CD14-positive monocyte (primary cell): ENCODE data around the gene KIAA0753. TPM values are rescaled to one million over a fixed set of nuclear protein-coding genes. Genes with fewer than 3 reads are reported as not detected.
A peak's percentile ranks its signal among the peaks of the same experiment; 100 is the strongest.

ENCODE experiments used
- DNase-seq, 3 donors: peaks; one replicate each; pipeline ENCODE4 v3.0.0-alpha.2; 2011 to 2022
- H2AFZ ChIP-seq: 2 replicates; pipeline ENCODE4 v1.6.0; 2012; ENCODE audit warnings: mild to moderate bottlenecking, low read depth, low read length, inconsistent platforms; ENCODE audit not compliant: insufficient read depth, poor library complexity, severe bottlenecking
- H3K27ac ChIP-seq, 2 donors: 1 replicate in 1 of 2; 2 replicates in 1 of 2; pipeline ENCODE4 v1.5.1; 2012 to 2013; ENCODE audit warnings: low read length in 2 of 2, control low read depth in 1 of 2, inconsistent platforms in 1 of 2, low read depth in 1 of 2, mild to moderate bottlenecking in 1 of 2
- H3K27me3 ChIP-seq, 2 donors: one replicate each; pipeline versions ENCODE4 v1.6.0 to v1.6.1; 2011 to 2013; ENCODE audit warnings: low read length in 2 of 2; ENCODE audit not compliant: control insufficient read depth in 2 of 2, insufficient read depth in 2 of 2
- H3K36me3 ChIP-seq, 2 donors: replicated peaks in 1 of 2; 1 replicate in 1 of 2; 2 replicates in 1 of 2; pipeline versions ENCODE4 v1.5.1 to v1.6.1; 2012 to 2013; ENCODE audit warnings: low read length in 2 of 2, control low read depth in 1 of 2, inconsistent platforms in 1 of 2, mild to moderate bottlenecking in 1 of 2; ENCODE audit not compliant: insufficient read depth in 2 of 2, control insufficient read depth in 1 of 2
- H3K4me1 ChIP-seq, 2 donors: 1 replicate in 1 of 2; 2 replicates in 1 of 2; pipeline versions ENCODE4 v1.5.1 to v1.6.1; 2012 to 2013; ENCODE audit warnings: low read length in 2 of 2, control low read depth in 1 of 2, inconsistent platforms in 1 of 2, mild to moderate bottlenecking in 1 of 2, moderate library complexity in 1 of 2; ENCODE audit not compliant: insufficient read depth in 2 of 2, control insufficient read depth in 1 of 2
- H3K4me2 ChIP-seq: replicated peaks from 2 replicates; pipeline ENCODE3; 2012; ENCODE audit warnings: low read length, moderate library complexity, mild to moderate bottlenecking; ENCODE audit not compliant: poor library complexity, severe bottlenecking; ENCODE audit errors: extremely low read depth
- H3K4me3 ChIP-seq, 3 experiments: fragments of 200-600 bp in 1 of 3; sonication (generic) in 1 of 3; replicated peaks in 1 of 3; 1 replicate in 2 of 3; 2 replicates in 1 of 3; pipeline ENCODE4 v1.5.1; 2011 to 2013; ENCODE audit warnings: low read length in 3 of 3, mild to moderate bottlenecking in 3 of 3, control low read depth in 2 of 3, low read depth in 2 of 3, inconsistent platforms in 1 of 3, moderate library complexity in 1 of 3
- H3K79me2 ChIP-seq: 2 replicates; pipeline ENCODE4 v1.6.0; 2012; ENCODE audit warnings: mild to moderate bottlenecking, control low read depth, inconsistent platforms, low read length, moderate library complexity; ENCODE audit not compliant: insufficient read depth
- H3K9ac ChIP-seq: 2 replicates; pipeline ENCODE4 v1.6.0; 2017; ENCODE audit warnings: low read length, mild to moderate bottlenecking; ENCODE audit not compliant: insufficient read depth, poor library complexity, severe bottlenecking
- H3K9me3 ChIP-seq, 2 donors: replicated peaks in 1 of 2; 1 replicate in 1 of 2; 2 replicates in 1 of 2; pipeline versions ENCODE4 v1.5.1 to v1.6.1; 2012 to 2013; ENCODE audit warnings: low read length in 2 of 2, control low read depth in 1 of 2; ENCODE audit not compliant: control insufficient read depth in 1 of 2, insufficient read depth in 1 of 2
- H4K20me1 ChIP-seq: 2 replicates; pipeline ENCODE4 v1.6.0; 2012; ENCODE audit warnings: mild to moderate bottlenecking, low read length, control low read depth, moderate library complexity; ENCODE audit not compliant: insufficient read depth
- H3K27ac Mint-ChIP-seq, 7 donors: one replicate each; pipeline ENCODE4 v1.8.0; 2020; ENCODE audit warnings: mild to moderate bottlenecking in 7 of 7, mixed read lengths in 7 of 7, moderate library complexity in 6 of 7, inconsistent platforms in 2 of 7
- H3K27me3 Mint-ChIP-seq, 3 donors: one replicate each; pipeline ENCODE4 v1.8.0; 2021 to 2022; ENCODE audit warnings: low read depth in 3 of 3, mild to moderate bottlenecking in 3 of 3, mixed read lengths in 3 of 3, moderate library complexity in 3 of 3, inconsistent platforms in 1 of 3
- H3K36me3 Mint-ChIP-seq, 2 donors: one replicate each; pipeline ENCODE4 v1.8.0; 2020; ENCODE audit warnings: mixed read lengths in 2 of 2, inconsistent platforms in 1 of 2, mild to moderate bottlenecking in 1 of 2
- H3K4me1 Mint-ChIP-seq: one replicate; pipeline ENCODE4 v1.8.0; 2020; ENCODE audit warnings: mild to moderate bottlenecking, mixed read lengths
- H3K4me3 Mint-ChIP-seq, 2 donors: one replicate each; pipeline ENCODE4 v1.8.0; 2020; ENCODE audit warnings: mild to moderate bottlenecking in 2 of 2, mixed read lengths in 2 of 2, moderate library complexity in 1 of 2
- H3K9me3 Mint-ChIP-seq, 7 donors: one replicate each; pipeline ENCODE4 v1.8.0; 2020 to 2022; ENCODE audit warnings: mixed read lengths in 7 of 7, mild to moderate bottlenecking in 6 of 7, moderate library complexity in 6 of 7, inconsistent platforms in 2 of 7
- CTCF ChIP-seq: fragments of 200-600 bp; IDR thresholded peaks from one replicate; pipeline ENCODE4 v1.8.0; 2022; ENCODE audit warnings: antibody characterized with exemption, mild to moderate bottlenecking
- WGBS: methylation state at CpG from one replicate; pipeline ENCODE4 v1.1.5; 2013; ENCODE audit warnings: missing lambda C conversion rate; ENCODE audit not compliant: insufficient coverage; 5-methylcytosine and 5-hydroxymethylcytosine counted together
- intact Hi-C, 2 donors: fragments of 100-400 bp; cut with micrococcal nuclease; formaldehyde crosslinking; loops; one replicate each; pipeline versions ENCODE4 v1.15.0 to v1.15.1; 2023
- polyA plus RNA-seq, 3 donors: library from polyadenylated mRNA; depleted of rRNA in 1 of 3; unstranded in 2 of 3; stranded (reverse) in 1 of 3; fragments of 300-500 nt in 2 of 3; fragments of >200 nt in 1 of 3; fragmentation: Illumina TruSeq in 2 of 3; gene quantifications; 1 replicate in 2 of 3; 2 replicates in 1 of 3; pipeline ENCODE4 v1.2.3, GENCODE V29; 2012 to 2021

KIAA0753 gene
- polyA plus RNA-seq, 3 donors, result 1.7 to 6.6 (median 3.5) TPM

- Mint-ChIP-seq H3K9me3 (no peaks in the 10 kb centered on the region), H3K27ac (no peak overlapping the region), H3K4me3 (no peak overlapping the region), H3K36me3 (no peaks in the 10 kb centered on the region), H3K4me1 (peaks cover 3% of the 10 kb centered on the region), H3K27me3 (peaks cover 45 to 71% (median 48%) of the 10 kb centered on the region in 3 donors)
- intact Hi-C loops, result no loop called here
- Histone ChIP-seq H4K20me1 (no peaks in the 10 kb centered on the region), H3K27me3 (peaks cover 7 to 27% of the 10 kb centered on the region in 2 donors), H2AFZ (no peak overlapping the region), H3K9me3 (no peaks in the 10 kb centered on the region), H3K4me1 (no peaks in the 10 kb centered on the region), H3K4me2 (no peak overlapping the region), H3K36me3 (no peaks in the 10 kb centered on the region), H3K9ac (no peak overlapping the region), H3K4me3 (no peak overlapping the region), H3K79me2 (no peaks in the 10 kb centered on the region), H3K27ac (no peak overlapping the region)
- 82% methylated on average over 5 of the region's 5 CpGs for WGBS
- DNase-seq, result no peak
- TF ChIP-seq CTCF, result no peak
Observed at GRCh38 chr17:6681671-6682070, 41.2 kb upstream of the KIAA0753 start.

GRCh38 chr17:6681176-6681575, 40.7 kb upstream of the KIAA0753 start:
- TF ChIP-seq CTCF, result no peak
- Histone ChIP-seq H3K4me1 (no peaks in the 10 kb centered on the region), H3K27ac (no peak overlapping the region), H3K36me3 (no peaks in the 10 kb centered on the region), H2AFZ (no peak overlapping the region), H3K27me3 (peaks cover 7 to 32% of the 10 kb centered on the region in 2 donors), H4K20me1 (no peaks in the 10 kb centered on the region), H3K4me3 (no peak overlapping the region), H3K79me2 (no peaks in the 10 kb centered on the region), H3K9ac (no peak overlapping the region), H3K9me3 (no peaks in the 10 kb centered on the region), H3K4me2 (no peak overlapping the region)
- Mint-ChIP-seq H3K4me1 (peaks cover 3% of the 10 kb centered on the region), H3K4me3 (peak overlapping the region in 1 of 2 donors; percentile 35), H3K27me3 (peaks cover 49 to 71% (median 50%) of the 10 kb centered on the region in 3 donors), H3K36me3 (no peaks in the 10 kb centered on the region), H3K9me3 (no peaks in the 10 kb centered on the region), H3K27ac (no peak overlapping the region)
- DNase-seq, result no peak
- WGBS, result 72% methylated on average over 4 of the region's 4 CpGs
- intact Hi-C loops, result no loop called here
